K562 (cell line): ENCODE results near the gene EPHB4. TPM values are rescaled to one million over a fixed set of nuclear protein-coding genes. Genes with fewer than 3 reads are reported as not detected.
A peak's percentile ranks its signal among the peaks of the same experiment; 100 is the strongest.

Experiments used
- ATAC-seq: fragments of 200-7000 bp; cut with Tn5 transposase; 3 replicates; pipeline ENCODE4 v1.9.1; 2020; ENCODE audit warnings: moderate library complexity
- BruUV-seq: library from RNA; stranded (reverse); fragments of 400-500 nt; replicated peaks from 2 replicates; lab custom pipeline; 2021; lab: Mats Ljungman, UMichigan
- CTCF ChIA-PET: fragments of 300-600 bp; formaldehyde crosslinking; extraction: SDS; loops from one replicate; lab custom pipeline; 2021; ENCODE audit warnings: low intra/inter-chr PET ratio; lab: Yijun Ruan, JAX
- POLR2A ChIA-PET: fragments of 300-600, 350-650 bp; sonication (Branson Sonifier 250); formaldehyde crosslinking; extraction: SDS; loops from one replicate; lab custom pipeline; 2021; ENCODE audit warnings: antibody characterized with exemption, inconsistent platforms; lab: Yijun Ruan, JAX
- DNase-seq, 4 experiments: peaks; one replicate each; pipeline versions ENCODE4 v3.0.0 to v3.0.0-alpha.2; 2011 to 2018; ENCODE audit warnings: low spot score in 3 of 4, mixed read lengths in 3 of 4; ENCODE audit errors: extremely low read depth in 1 of 4
- FAIRE-seq: peaks from 2 replicates; lab custom pipeline; 2011; peaks lifted over from hg19 to GRCh38; lab: Jason Lieb, UNC
- H2AFZ ChIP-seq: 2 replicates; pipeline ENCODE4 v1.6.0; 2011; ENCODE audit warnings: low read depth, low read length, control low read depth, inconsistent platforms
- H3K27ac ChIP-seq: fragments of 200-600 bp; 3 replicates; pipeline ENCODE4 v1.8.0; 2011; ENCODE audit warnings: low read depth, mild to moderate bottlenecking, control low read depth, inconsistent platforms, low read length, moderate library complexity, mixed read lengths; ENCODE audit errors: extremely low read depth
- H3K27me3 ChIP-seq, 2 experiments: fragments of 300-600 bp in 1 of 2; 2 replicates in 1 of 2; 3 replicates in 1 of 2; pipeline versions ENCODE4 v1.6.0 to v1.8.0; 2011; ENCODE audit warnings: inconsistent platforms in 2 of 2, low read length in 2 of 2, mild to moderate bottlenecking in 1 of 2, mixed read lengths in 1 of 2, moderate library complexity in 1 of 2; ENCODE audit not compliant: control insufficient read depth in 2 of 2, insufficient read depth in 2 of 2
- H3K36me3 ChIP-seq: fragments of 300-600 bp; 3 replicates; pipeline ENCODE4 v1.8.0; 2011; ENCODE audit warnings: mild to moderate bottlenecking, low read length, inconsistent platforms; ENCODE audit not compliant: control insufficient read depth, insufficient read depth
- H3K4me1 ChIP-seq, 2 experiments: fragments of 200-600 bp in 1 of 2; replicated peaks in 1 of 2; 2 replicates in 1 of 2; 3 replicates in 1 of 2; pipeline versions ENCODE4 v1.5.1 to v1.8.0; 2011; ENCODE audit warnings: inconsistent platforms in 2 of 2, low read length in 2 of 2, mild to moderate bottlenecking in 1 of 2, mixed read lengths in 1 of 2, moderate library complexity in 1 of 2; ENCODE audit not compliant: control insufficient read depth in 2 of 2, insufficient read depth in 2 of 2
- H3K4me2 ChIP-seq: 2 replicates; pipeline ENCODE4 v1.6.1; 2011; ENCODE audit warnings: low read length, control low read depth, inconsistent platforms, mixed read lengths; ENCODE audit not compliant: insufficient read depth
- H3K4me3 ChIP-seq: fragments of 200-600 bp; sonication (generic), shearing (Covaris generic); 2 replicates; pipeline ENCODE4 v1.5.1; 2016; ENCODE audit warnings: control low read depth, inconsistent platforms
- H3K79me2 ChIP-seq: fragments of 200-600 bp; 3 replicates; pipeline ENCODE4 v1.8.0; 2011; ENCODE audit warnings: low read length, inconsistent platforms; ENCODE audit not compliant: control insufficient read depth, insufficient read depth
- H3K9ac ChIP-seq, 2 experiments: 2 replicates each; pipeline versions ENCODE4 v1.6.0 to v1.6.1; 2011; ENCODE audit warnings: low read depth in 2 of 2, low read length in 2 of 2, control low read depth in 1 of 2, inconsistent platforms in 1 of 2, mild to moderate bottlenecking in 1 of 2, mixed read lengths in 1 of 2; ENCODE audit not compliant: insufficient read depth in 1 of 2
- H3K9me1 ChIP-seq: one replicate; pipeline ENCODE4 v1.6.0; 2011; ENCODE audit warnings: inconsistent platforms, mild to moderate bottlenecking, low read length, moderate library complexity; ENCODE audit not compliant: control insufficient read depth, insufficient read depth
- H3K9me3 ChIP-seq: replicated peaks from 2 replicates; pipeline ENCODE4 v1.5.1; 2011; ENCODE audit warnings: low read depth, low read length, inconsistent platforms; ENCODE audit not compliant: control insufficient read depth, insufficient read depth
- H4K20me1 ChIP-seq: replicated peaks from 2 replicates; pipeline ENCODE4 v1.6.1; 2011; ENCODE audit warnings: low read length, inconsistent platforms, mixed read lengths; ENCODE audit not compliant: control insufficient read depth, insufficient read depth
- CTBP1 ChIP-seq: fragments of 450-650 bp; IDR thresholded peaks from 2 replicates; pipeline ENCODE4 v1.6.1; 2016; ENCODE audit warnings: borderline replicate concordance
- DPF2 ChIP-seq: fragments of 450-650 bp; IDR thresholded peaks from 2 replicates; pipeline ENCODE4 v1.6.1; 2016
- HDAC6 ChIP-seq: IDR thresholded peaks from 2 replicates; pipeline ENCODE4 v1.6.1; 2012; ENCODE audit warnings: low read depth, mild to moderate bottlenecking, control low read depth, inconsistent platforms, low read length, moderate library complexity
- HDGF ChIP-seq: fragments of 450-650 bp; IDR thresholded peaks from 2 replicates; pipeline ENCODE4 v1.6.1; 2016
- NFE2 ChIP-seq: IDR thresholded peaks from 2 replicates; pipeline ENCODE4 v1.6.1; 2014; ENCODE audit warnings: antibody characterized with exemption, low read depth
- RCOR1 ChIP-seq, 2 experiments: IDR thresholded peaks; 2 replicates each; pipeline ENCODE4 v1.6.1; 2012; ENCODE audit warnings: low read depth in 2 of 2, low read length in 2 of 2, borderline replicate concordance in 1 of 2, improper control_type of control experiment in 1 of 2
- SREBF2 ChIP-seq: sonication (generic); formaldehyde crosslinking; IDR thresholded peaks from 2 replicates; pipeline ENCODE4 v1.4.0; 2020; ENCODE audit warnings: mild to moderate bottlenecking, missing genetic modification reagents
- ZNF584 ChIP-seq: fragments of 200-800 bp; sonication (Bioruptor generic); IDR thresholded peaks from 2 replicates; pipeline ENCODE4 v1.6.1; 2016; ENCODE audit warnings: low read depth, mild to moderate bottlenecking, missing genetic modification characterization, missing compliant biosample characterization
- ZNF586 ChIP-seq: fragments of 450-650 bp; formaldehyde crosslinking; conservative IDR thresholded peaks from 2 replicates; pipeline ENCODE4 v1.4.0; 2020; ENCODE audit warnings: mild to moderate bottlenecking, moderate library complexity
- WGBS: fragments of 100-300 bp; shearing (Covaris generic); methylation state at CpG from one replicate; pipeline ENCODE4 v1.1.6; 2016; ENCODE audit warnings: low coverage, mixed read lengths; ENCODE audit not compliant: insufficient coverage; ENCODE audit errors: missing lambda C conversion rate; 5-methylcytosine and 5-hydroxymethylcytosine counted together
- in situ Hi-C: fragments of 300-500 bp; cut with MboI; formaldehyde crosslinking; loops from 4 replicates; pipeline ENCODE4 v1.15.0; 2018; ENCODE audit warnings: inconsistent platforms, mixed read lengths
- intact Hi-C: fragments of 100-400 bp; cut with micrococcal nuclease; formaldehyde crosslinking; loops from 2 replicates; pipeline ENCODE4 v1.14.2; 2022
- polyA plus RNA-seq, 8 experiments: library from polyadenylated mRNA; depleted of rRNA in 4 of 8; stranded (reverse) in 5 of 8; unstranded in 3 of 8; fragments of >200 nt; fragmentation: Nextera tagmentation in 2 of 8; fragmentation: Illumina TruSeq in 1 of 8; extraction: Ambion mirVana in 2 of 8; extraction: Trizol in 1 of 8; gene quantifications; 2 replicates each; pipeline versions ENCODE4 v1.2.1 to v1.2.3, GENCODE V29; 2011 to 2014; ENCODE audit warnings: inconsistent platforms in 1 of 8, missing spikeins in 1 of 8
- total RNA-seq, 7 experiments: library from RNA; depleted of rRNA in 6 of 7; stranded (reverse); fragments of >200 nt in 6 of 7; fragmentation: Illumina TruSeq in 2 of 7; extraction: Trizol in 2 of 7; gene quantifications; 2 replicates each; pipeline versions ENCODE4 v1.2.1 to v1.2.3, GENCODE V29; 2011 to 2021; ENCODE audit warnings: low replicate concordance in 1 of 7
- TF ChIP-seq, protein P1 (sequence below): IDR thresholded peaks from 2 replicates; pipeline ENCODE4 v1.6.1; 2012; ENCODE audit warnings: low read depth, low read length, improper control_type of control experiment, borderline replicate concordance
- TF ChIP-seq, protein P2 (sequence below): fragments of 250-450 bp; sonication (Bioruptor Pico); IDR thresholded peaks from 2 replicates; pipeline ENCODE4 v1.5.0; 2020; ENCODE audit warnings: mild to moderate bottlenecking
- TF ChIP-seq, protein P3 (sequence below): fragments of 450-650 bp; IDR thresholded peaks from 2 replicates; pipeline ENCODE4 v1.6.1; 2016; ENCODE audit warnings: missing biosample characterization, missing genetic modification characterization
- TF ChIP-seq, protein P4 (sequence below), 2 experiments: IDR thresholded peaks in 1 of 2; conservative IDR thresholded peaks in 1 of 2; 2 replicates each; pipeline ENCODE4 v1.6.1; 2016; ENCODE audit warnings: low read depth in 2 of 2, mild to moderate bottlenecking in 1 of 2, missing compliant biosample characterization in 1 of 2, missing genetic modification characterization in 1 of 2, moderate library complexity in 1 of 2

The EPHB4 gene
- total and polyA plus RNA-seq, 9 of the 15 experiments (the other 6 are each of a cell fraction or from before 2014, with no cell fraction given) = 1.2 to 82.1 (median 37.9) TPM

DNA sequence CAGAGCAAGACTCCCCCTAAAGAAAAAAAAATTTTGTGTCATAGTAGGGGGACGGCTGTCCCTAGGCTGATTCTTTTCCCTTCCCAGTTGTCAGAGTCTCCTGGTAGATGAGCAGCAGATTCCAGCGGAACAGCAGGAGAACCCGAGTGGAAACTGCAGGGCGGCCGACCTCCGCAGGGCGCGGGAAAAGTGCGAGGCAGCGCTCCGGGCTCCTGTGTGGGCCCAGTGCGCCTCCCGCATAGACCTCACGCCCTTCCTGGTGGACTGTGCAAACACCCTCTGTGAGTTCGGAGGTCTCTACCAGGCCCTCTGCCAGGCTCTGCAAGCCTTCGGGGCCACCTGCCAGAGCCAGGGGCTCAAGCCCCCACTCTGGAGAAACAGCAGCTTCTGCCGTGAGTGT lies 48.0 kb downstream of the EPHB4 start (continued):
- TF ChIP-seq, protein P1, sequence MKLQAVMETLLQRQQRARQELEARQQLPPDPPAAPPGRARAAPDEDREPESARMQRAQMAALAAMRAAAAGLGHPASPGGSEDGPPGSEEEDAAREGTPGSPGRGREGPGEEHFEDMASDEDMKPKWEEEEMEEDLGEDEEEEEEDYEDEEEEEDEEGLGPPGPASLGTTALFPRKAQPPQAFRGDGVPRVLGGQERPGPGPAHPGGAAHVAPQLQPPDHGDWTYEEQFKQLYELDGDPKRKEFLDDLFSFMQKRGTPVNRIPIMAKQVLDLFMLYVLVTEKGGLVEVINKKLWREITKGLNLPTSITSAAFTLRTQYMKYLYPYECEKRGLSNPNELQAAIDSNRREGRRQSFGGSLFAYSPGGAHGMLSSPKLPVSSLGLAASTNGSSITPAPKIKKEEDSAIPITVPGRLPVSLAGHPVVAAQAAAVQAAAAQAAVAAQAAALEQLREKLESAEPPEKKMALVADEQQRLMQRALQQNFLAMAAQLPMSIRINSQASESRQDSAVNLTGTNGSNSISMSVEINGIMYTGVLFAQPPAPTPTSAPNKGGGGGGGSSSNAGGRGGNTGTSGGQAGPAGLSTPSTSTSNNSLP = no peak
- TF ChIP-seq ZNF584 (no peak), HDAC6 (no peak), SREBF2 (CRISPR knock-in tag) (no peak)
- TF ChIP-seq, protein P2, sequence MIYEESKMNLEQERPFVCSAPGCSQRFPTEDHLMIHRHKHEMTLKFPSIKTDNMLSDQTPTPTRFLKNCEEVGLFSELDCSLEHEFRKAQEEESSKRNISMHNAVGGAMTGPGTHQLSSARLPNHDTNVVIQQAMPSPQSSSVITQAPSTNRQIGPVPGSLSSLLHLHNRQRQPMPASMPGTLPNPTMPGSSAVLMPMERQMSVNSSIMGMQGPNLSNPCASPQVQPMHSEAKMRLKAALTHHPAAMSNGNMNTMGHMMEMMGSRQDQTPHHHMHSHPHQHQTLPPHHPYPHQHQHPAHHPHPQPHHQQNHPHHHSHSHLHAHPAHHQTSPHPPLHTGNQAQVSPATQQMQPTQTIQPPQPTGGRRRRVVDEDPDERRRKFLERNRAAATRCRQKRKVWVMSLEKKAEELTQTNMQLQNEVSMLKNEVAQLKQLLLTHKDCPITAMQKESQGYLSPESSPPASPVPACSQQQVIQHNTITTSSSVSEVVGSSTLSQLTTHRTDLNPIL (CRISPR knock-in tag) = no peak
- TF ChIP-seq, all 486 proteins: peak for 0

DNA sequence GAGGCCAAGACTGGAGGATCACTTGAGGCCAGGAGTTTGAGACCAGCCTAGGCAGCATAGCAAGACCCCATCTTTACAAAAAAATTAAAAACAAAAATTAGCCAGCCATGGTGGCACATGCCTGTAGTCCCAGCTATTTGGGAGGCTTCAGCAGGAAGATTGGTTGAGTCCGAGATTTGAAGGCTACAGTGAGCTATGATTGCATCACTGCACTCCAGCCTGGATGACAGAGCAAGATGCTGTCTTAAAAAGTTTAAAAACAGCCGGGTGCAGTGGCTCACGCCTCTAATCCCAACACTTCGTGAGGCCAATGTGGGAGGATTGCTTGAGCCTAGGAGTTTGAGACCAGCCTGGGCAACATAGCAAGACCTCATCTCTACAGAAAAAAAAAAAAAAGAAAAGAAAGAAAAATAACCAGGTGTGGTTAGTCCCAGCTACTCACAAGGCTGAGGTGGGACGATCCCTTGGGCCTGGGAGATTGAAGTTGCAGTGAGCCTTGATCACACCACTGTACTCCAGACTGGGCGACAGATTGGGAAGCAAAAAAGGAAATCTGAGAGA lies 49.2 kb downstream of the EPHB4 start:
- H3K9me3 ChIP-seq = no peaks in the 10 kb centered on the region
- H3K27ac ChIP-seq = no peak overlapping the region
- H3K79me2 ChIP-seq = no peaks in the 10 kb centered on the region
- BruUV-seq = no TSS peak
- ChIA-PET POLR2A (interaction anchor here (0.6 to 1.5 kb wide), 4 partner anchors 12 to 98 kb away, joined by 3 to 5 read pairs (median 3); no protein-coding TSS in a partner anchor), CTCF (no interaction called here)
- H3K4me2 ChIP-seq = no peak overlapping the region
- intact Hi-C loops = no loop called here
- H4K20me1 ChIP-seq = 0 out of 2 replicates have a peak, but pooled peaks cover 5% of the 10 kb centered on the region
- no peaks in the 10 kb centered on the region for H3K9me1 ChIP-seq
- WGBS = 17% methylated on average over 6 of the region's 6 CpGs
- peak; percentile 71 for ATAC-seq
- no peak overlapping the region; a peak in 1 of 4 replicates for H3K9ac ChIP-seq
- no peaks in the 10 kb centered on the region for H3K36me3 ChIP-seq
- H2AFZ ChIP-seq = no peak overlapping the region
- FAIRE-seq = no peak
- H3K4me3 ChIP-seq = no peak overlapping the region
- H3K4me1 ChIP-seq = peaks cover 0 to 16% of the 10 kb centered on the region in 2 experiments; a peak in 2 of 5 replicates
- peaks cover 18 to 21% of the 10 kb centered on the region in 2 experiments; a peak in 4 of 5 replicates for H3K27me3 ChIP-seq
- peak in 1 of 4 experiments; percentile 1 for DNase-seq
- in situ Hi-C loops = no loop called here
- TF ChIP-seq, protein P3, sequence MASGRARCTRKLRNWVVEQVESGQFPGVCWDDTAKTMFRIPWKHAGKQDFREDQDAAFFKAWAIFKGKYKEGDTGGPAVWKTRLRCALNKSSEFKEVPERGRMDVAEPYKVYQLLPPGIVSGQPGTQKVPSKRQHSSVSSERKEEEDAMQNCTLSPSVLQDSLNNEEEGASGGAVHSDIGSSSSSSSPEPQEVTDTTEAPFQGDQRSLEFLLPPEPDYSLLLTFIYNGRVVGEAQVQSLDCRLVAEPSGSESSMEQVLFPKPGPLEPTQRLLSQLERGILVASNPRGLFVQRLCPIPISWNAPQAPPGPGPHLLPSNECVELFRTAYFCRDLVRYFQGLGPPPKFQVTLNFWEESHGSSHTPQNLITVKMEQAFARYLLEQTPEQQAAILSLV (tag) = peak; percentile 74
- TF ChIP-seq NFE2 (peak; percentile 65), CTBP1 (peak; percentile 38; the same call in 1 of the 2 replicates), ZNF586 (CRISPR knock-in tag) (no peak), HDGF (no peak), RCOR1 (IDR thresholded peaks at IDR 0.05; ENCODE audit: borderline replicate concordance in 1 of 2, low read depth in 2 of 2, low read length in 2 of 2) (peak in 1 of 2 experiments; percentile 50; a peak in 1 of 4 replicates), DPF2 (peak; percentile 56; the same call in 1 of the 2 replicates)
- TF ChIP-seq, protein P4, sequence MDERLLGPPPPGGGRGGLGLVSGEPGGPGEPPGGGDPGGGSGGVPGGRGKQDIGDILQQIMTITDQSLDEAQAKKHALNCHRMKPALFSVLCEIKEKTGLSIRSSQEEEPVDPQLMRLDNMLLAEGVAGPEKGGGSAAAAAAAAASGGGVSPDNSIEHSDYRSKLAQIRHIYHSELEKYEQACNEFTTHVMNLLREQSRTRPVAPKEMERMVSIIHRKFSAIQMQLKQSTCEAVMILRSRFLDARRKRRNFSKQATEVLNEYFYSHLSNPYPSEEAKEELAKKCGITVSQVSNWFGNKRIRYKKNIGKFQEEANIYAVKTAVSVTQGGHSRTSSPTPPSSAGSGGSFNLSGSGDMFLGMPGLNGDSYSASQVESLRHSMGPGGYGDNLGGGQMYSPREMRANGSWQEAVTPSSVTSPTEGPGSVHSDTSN (CRISPR knock-in tag; IDR thresholded peaks at IDR 0.05; ENCODE audit: low read depth) = no peak
- TF ChIP-seq, protein P4 (tag; conservative IDR thresholded peaks at IDR 0.05; ENCODE audit: low read depth) = no peak
